ENCODE data around the gene SLCO6A1.

The SLCO6A1 gene, protein sequence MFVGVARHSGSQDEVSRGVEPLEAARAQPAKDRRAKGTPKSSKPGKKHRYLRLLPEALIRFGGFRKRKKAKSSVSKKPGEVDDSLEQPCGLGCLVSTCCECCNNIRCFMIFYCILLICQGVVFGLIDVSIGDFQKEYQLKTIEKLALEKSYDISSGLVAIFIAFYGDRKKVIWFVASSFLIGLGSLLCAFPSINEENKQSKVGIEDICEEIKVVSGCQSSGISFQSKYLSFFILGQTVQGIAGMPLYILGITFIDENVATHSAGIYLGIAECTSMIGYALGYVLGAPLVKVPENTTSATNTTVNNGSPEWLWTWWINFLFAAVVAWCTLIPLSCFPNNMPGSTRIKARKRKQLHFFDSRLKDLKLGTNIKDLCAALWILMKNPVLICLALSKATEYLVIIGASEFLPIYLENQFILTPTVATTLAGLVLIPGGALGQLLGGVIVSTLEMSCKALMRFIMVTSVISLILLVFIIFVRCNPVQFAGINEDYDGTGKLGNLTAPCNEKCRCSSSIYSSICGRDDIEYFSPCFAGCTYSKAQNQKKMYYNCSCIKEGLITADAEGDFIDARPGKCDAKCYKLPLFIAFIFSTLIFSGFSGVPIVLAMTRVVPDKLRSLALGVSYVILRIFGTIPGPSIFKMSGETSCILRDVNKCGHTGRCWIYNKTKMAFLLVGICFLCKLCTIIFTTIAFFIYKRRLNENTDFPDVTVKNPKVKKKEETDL

DNA sequence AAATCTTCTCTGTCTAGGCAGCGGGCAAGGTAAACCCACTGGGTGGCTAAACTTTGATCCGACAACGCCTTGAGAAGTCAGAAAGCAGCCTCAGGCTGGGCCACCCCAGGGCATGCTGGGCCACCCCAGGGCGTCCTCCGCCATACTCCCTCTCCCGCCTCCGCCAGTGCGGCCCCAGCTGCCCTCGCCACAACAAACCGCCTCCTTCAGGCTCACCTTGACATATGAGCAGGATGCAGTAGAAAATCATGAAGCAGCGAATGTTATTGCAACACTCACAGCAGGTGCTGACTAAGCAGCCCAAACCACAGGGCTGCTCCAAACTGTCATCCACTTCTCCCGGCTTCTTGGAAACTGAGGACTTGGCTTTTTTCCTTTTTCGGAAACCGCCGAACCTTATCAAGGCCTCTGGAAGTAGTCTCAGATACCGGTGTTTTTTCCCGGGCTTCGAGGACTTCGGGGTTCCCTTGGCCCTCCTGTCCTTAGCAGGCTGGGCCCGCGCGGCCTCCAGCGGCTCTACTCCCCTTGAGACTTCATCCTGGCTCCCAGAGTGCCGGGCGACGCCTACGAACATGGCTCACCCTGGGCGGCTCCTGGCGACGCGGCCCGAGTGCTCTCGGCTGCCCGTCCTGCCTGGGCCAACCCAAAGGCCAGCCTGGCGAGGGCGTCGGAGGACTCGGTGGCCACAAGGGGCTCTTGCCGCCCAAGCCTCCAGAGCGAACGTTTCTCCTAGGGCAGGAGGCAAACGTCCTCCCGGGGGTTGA is at the start of gene SLCO6A1:
Gene SLCO6A1 (minus strand): TSS at position 731 of the 764 bp plus-strand sequence. CDS start 157 bp downstream, at position 574.
- TF ChIP-seq, protein P1, sequence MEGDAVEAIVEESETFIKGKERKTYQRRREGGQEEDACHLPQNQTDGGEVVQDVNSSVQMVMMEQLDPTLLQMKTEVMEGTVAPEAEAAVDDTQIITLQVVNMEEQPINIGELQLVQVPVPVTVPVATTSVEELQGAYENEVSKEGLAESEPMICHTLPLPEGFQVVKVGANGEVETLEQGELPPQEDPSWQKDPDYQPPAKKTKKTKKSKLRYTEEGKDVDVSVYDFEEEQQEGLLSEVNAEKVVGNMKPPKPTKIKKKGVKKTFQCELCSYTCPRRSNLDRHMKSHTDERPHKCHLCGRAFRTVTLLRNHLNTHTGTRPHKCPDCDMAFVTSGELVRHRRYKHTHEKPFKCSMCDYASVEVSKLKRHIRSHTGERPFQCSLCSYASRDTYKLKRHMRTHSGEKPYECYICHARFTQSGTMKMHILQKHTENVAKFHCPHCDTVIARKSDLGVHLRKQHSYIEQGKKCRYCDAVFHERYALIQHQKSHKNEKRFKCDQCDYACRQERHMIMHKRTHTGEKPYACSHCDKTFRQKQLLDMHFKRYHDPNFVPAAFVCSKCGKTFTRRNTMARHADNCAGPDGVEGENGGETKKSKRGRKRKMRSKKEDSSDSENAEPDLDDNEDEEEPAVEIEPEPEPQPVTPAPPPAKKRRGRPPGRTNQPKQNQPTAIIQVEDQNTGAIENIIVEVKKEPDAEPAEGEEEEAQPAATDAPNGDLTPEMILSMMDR (conservative IDR thresholded peaks at IDR 0.05) = no peak
- H3K27ac ChIP-seq = no peak within 1 kb of the TSS

DNA sequence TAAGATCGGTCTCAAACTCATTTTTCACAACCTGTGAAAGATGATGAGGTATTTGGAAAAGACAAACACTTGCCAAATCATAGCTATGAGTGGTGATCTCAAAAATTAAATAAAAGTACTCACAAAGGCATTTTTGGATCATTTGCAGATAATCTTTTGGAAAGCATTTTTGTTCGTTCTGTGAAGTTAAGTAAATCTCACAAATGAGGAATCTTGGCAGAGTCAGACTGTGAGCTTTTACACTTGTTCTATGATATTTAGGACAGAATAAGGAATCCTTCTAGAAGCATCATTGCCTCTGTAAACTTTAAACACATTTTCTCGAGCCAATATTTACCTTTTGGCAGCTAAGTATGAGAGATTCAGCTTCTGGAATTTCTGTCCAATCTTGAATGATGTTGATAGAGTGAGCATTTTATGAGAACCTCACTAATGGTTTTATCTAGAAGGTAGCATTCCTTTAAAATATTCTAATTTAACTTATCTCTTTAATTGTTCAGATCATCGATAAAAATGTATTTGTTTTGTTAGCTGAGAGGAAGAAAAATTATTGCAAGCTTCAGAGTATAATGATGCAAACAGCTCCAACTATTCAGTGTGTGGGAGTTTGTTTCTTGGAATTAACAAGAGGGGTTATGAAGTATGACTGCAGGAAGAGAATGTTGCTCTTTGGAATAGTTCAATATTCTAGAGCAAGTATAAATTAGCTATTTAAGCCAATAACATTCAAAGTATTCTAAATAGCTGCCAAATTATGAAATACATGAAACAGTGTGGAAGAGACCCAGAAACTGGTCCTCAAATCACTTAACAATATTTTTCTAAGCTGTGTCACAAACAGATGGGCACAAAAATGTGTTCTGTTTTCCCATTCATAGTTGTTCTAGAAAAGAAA is 48.6 kb upstream of the SLCO6A1 start:
- TF ChIP-seq, protein P1 (conservative IDR thresholded peaks at IDR 0.05) = no peak
- H3K27ac ChIP-seq = no peak overlapping the region

DNA sequence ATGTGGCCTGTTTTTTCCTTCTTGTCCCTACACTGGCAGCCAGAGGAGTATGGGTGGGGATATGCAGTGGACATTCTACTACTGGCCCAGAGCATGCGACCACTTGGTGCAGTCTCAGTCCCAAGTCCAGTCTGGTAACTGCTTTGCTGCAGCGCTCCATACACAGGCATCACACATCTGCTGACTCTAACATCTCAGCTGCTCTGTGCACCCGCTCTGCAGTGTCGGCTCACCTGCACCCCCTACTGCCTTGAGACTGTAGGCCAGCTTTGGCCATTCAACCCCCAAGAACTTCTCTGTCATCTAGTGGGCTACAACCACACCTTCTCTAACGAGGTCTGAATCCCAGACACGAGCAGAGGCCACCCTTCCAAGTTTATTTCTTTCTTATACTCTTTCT is 46.4 kb upstream of the SLCO6A1 start:
- H3K27ac ChIP-seq = no peak overlapping the region

DNA sequence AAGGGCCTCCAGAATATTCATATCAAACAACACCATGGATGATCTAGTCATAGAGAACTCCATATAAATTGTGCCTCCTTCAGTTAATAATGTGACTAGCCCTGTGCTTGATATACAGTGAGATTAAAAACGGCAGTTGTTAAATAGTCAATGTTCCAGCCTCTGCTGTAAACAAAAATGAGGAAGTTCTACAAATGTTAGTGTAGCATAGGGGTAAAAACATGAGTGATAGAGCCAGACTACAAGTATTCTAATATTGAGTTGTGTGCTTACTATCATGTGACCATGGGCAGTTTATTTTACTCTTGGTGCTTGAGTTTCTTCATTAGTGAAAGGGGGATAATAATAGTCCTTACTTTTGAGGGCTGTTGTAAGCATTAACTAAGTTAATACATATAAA is 43.3 kb upstream of the SLCO6A1 start:
- H3K27ac ChIP-seq = no peak overlapping the region

More for the DNA sequence above, 46.4 kb upstream of the SLCO6A1 start:
- TF ChIP-seq, protein P1 (conservative IDR thresholded peaks at IDR 0.05) = no peak; the same call in 1 of the 2 replicates

DNA sequence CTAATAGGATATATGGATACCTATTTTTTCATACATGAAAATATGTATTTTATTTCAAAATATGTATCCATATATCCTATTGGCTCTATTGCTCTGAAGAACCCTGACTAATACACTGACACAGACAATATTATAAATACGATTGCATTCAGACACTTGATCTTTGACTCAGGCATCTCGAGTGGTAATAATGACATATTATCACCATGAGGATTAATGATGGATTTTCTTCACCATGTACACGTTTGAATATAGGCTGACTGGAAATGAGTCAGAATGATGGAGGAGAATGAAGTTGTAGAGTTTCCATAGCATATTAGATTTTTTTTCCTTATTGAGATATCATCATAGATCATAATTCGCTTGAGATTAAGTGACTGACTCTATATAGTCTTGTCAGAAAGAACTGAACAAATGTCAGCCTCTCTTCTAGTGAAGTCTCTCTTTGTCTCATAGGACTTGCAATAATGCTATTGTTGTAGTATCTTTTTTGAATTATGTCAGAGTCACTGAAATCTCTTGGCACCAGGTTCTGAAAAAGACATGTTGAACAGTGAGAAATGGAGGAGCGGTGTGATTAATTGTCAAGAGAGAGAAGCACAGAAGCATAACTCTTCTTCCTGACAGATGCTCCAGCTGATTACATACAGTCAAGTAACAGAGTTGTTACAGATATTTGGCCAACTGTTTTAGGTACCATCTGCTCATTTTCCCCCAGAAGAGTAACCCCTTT is 41.4 kb upstream of the SLCO6A1 start:
- TF ChIP-seq, protein P1 (conservative IDR thresholded peaks at IDR 0.05) = no peak
- no peak overlapping the region for H3K27ac ChIP-seq

More for the DNA sequence above, 43.3 kb upstream of the SLCO6A1 start:
- TF ChIP-seq, protein P1 (conservative IDR thresholded peaks at IDR 0.05) = no peak

DNA sequence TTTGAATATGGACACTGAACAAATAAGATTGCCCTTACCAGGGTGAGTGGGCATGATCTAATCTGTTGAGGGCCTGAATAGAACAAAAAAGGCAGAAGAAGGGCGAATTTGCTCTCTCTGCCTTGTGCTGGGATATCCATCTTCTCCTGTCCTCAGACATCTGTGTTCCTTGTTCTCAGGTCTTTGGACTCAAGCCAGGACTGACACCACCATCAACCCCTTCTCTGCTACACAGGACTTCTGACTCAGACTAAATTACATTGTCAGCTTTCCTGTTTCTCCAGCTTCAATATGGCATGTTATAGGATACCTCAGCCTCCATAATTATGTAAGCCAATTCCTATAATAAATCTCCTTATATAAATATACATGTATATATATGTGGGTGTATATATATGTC is 40.8 kb upstream of the SLCO6A1 start:
- TF ChIP-seq, protein P1 (conservative IDR thresholded peaks at IDR 0.05) = no peak
- no peak overlapping the region for H3K27ac ChIP-seq

Measured in VCaP (cell line).